ENCODE data around the gene GSTP1. TPM values are rescaled to one million over a fixed set of nuclear protein-coding genes. Genes with fewer than 3 reads are reported as not detected.
"Not testable (repeated sequence)": the region's sequence is repeated elsewhere in the genome, so short reads cannot be mapped to it uniquely, and the experiment has no call there.

GSTP1 gene
- total RNA-seq, 1 experiment from 2014 or later: 1,799 TPM

DNA sequence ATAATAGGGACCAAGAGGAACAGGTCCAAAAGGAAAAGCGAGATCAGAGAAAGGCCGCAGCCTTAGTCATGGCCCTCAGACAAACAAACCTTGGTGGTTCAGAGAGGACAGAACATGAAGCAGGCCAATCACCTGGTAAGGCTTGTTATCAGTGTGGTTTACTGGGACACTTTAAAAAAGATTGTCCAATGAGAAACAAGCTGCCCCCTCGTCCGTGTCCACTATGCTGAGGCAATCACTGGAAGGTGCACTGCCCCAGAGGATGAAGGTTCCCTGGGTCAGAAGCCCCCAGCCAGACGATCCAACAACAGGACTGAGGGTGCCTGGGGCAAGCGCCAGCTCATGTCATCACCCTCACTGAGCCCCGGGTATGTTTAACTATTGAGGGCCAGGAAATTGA, 39.3 kb downstream of the GSTP1 start:
- H3K36me3 Mint-ChIP-seq (ENCODE audit: insufficient read depth, unreplicated experiment): peaks cover 10% of the 10 kb centered on the region
- BruUV-seq (replicated peaks); H3K9me3 ChIP-seq; H3K4me1 ChIP-seq; H3K4me1 Mint-ChIP-seq (ENCODE audit: low read depth, unreplicated experiment); H3K4me3 ChIP-seq (ENCODE audit: low read depth, low read length); H3K27me3 ChIP-seq (replicated peaks; ENCODE audit: control insufficient read depth, insufficient read depth, low read length); DNase-seq; POLR2A ChIA-PET; H3K9me3 Mint-ChIP-seq (ENCODE audit: unreplicated experiment); H3K36me3 ChIP-seq (ENCODE audit: control insufficient read depth, insufficient read depth, low read length); H3K4me3 Mint-ChIP-seq (ENCODE audit: unreplicated experiment); H3K27me3 Mint-ChIP-seq (ENCODE audit: insufficient read depth, unreplicated experiment); H3K27ac Mint-ChIP-seq (ENCODE audit: unreplicated experiment); intact Hi-C loops (cut with micrococcal nuclease; ENCODE audit: unreplicated experiment): not testable (repeated sequence)
- CTCF ChIA-PET: interaction anchor here (1.2 kb wide), 1 partner anchor 9 kb away, joined by 3 read pairs; no protein-coding TSS in a partner anchor

GRCh38 chr11:67623795-67624194, 40.2 kb downstream of the GSTP1 start:
- H3K9me3 ChIP-seq; H3K4me3 Mint-ChIP-seq (ENCODE audit: unreplicated experiment); DNase-seq; H3K4me3 ChIP-seq (ENCODE audit: low read depth, low read length); BruUV-seq (replicated peaks); intact Hi-C loops (cut with micrococcal nuclease; ENCODE audit: unreplicated experiment); H3K4me1 ChIP-seq; H3K27ac Mint-ChIP-seq (ENCODE audit: unreplicated experiment); POLR2A ChIA-PET; H3K4me1 Mint-ChIP-seq (ENCODE audit: low read depth, unreplicated experiment); H3K9me3 Mint-ChIP-seq (ENCODE audit: unreplicated experiment); H3K36me3 ChIP-seq (ENCODE audit: control insufficient read depth, insufficient read depth, low read length); H3K27me3 ChIP-seq (replicated peaks; ENCODE audit: control insufficient read depth, insufficient read depth, low read length); H3K27me3 Mint-ChIP-seq (ENCODE audit: insufficient read depth, unreplicated experiment): not testable (repeated sequence)
- CTCF ChIA-PET: interaction anchor here (1.2 kb wide), 2 partner anchors 9 kb away, joined by 3 read pairs; no protein-coding TSS in a partner anchor
- peaks cover 11% of the 10 kb centered on the region for H3K36me3 Mint-ChIP-seq (ENCODE audit: insufficient read depth, unreplicated experiment)

- H3K4me3 Mint-ChIP-seq (ENCODE audit: unreplicated experiment); H3K4me3 ChIP-seq (ENCODE audit: low read depth, low read length); H3K4me1 ChIP-seq; intact Hi-C loops (cut with micrococcal nuclease; ENCODE audit: unreplicated experiment); H3K9me3 ChIP-seq; BruUV-seq (replicated peaks); DNase-seq; H3K27me3 ChIP-seq (replicated peaks; ENCODE audit: control insufficient read depth, insufficient read depth, low read length); H3K27ac Mint-ChIP-seq (ENCODE audit: unreplicated experiment); H3K36me3 ChIP-seq (ENCODE audit: control insufficient read depth, insufficient read depth, low read length); H3K9me3 Mint-ChIP-seq (ENCODE audit: unreplicated experiment); H3K27me3 Mint-ChIP-seq (ENCODE audit: insufficient read depth, unreplicated experiment); POLR2A ChIA-PET; H3K4me1 Mint-ChIP-seq (ENCODE audit: low read depth, unreplicated experiment): not testable (repeated sequence)
- H3K36me3 Mint-ChIP-seq (ENCODE audit: insufficient read depth, unreplicated experiment): peaks cover 20% of the 10 kb centered on the region
- CTCF ChIA-PET: interaction anchor here (0.6 to 1.2 kb wide), 4 partner anchors 12 to 231 kb away, joined by 3 to 5 read pairs (median 4); no protein-coding TSS in a partner anchor
These were observed 42.7 kb downstream of the GSTP1 start for GRCh38 chr11:67626131-67626833.

DNA sequence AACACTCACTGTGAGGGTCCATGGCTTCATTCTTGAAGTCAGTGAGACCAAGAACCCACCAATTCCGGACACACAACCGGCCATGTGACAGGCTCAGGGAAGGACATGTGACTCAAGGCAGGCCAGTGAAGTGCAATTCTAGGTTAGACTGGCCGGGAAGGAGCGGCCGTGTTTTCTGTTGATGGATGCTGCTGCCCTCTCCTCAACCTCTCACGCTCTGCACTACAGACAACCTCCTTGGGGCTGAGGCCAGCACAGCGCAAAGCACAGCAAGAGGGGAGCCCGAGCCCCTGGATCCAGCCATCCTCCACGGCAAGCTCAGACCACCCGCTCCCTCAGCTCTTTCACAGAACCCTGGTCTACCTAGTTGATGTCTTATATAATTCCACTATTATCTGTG, 43.4 kb downstream of the GSTP1 start:
- Histone ChIP-seq H3K9me3 (no peaks in the 10 kb centered on the region), H3K4me3 (ENCODE audit: low read depth, low read length) (no peak overlapping the region), H3K4me1 (peaks cover 11% of the 10 kb centered on the region), H3K36me3 (ENCODE audit: control insufficient read depth, insufficient read depth, low read length) (no peaks in the 10 kb centered on the region), H3K27me3 (replicated peaks; ENCODE audit: control insufficient read depth, insufficient read depth, low read length) (no peaks in the 10 kb centered on the region)
- no TSS peak for BruUV-seq (replicated peaks)
- Mint-ChIP-seq H3K4me3 (ENCODE audit: unreplicated experiment) (no peak overlapping the region), H3K4me1 (ENCODE audit: low read depth, unreplicated experiment) (peaks cover 4% of the 10 kb centered on the region), H3K9me3 (ENCODE audit: unreplicated experiment) (peaks cover 9% of the 10 kb centered on the region), H3K36me3 (ENCODE audit: insufficient read depth, unreplicated experiment) (peaks cover 25% of the 10 kb centered on the region), H3K27ac (ENCODE audit: unreplicated experiment) (no peak overlapping the region), H3K27me3 (ENCODE audit: insufficient read depth, unreplicated experiment) (no peaks in the 10 kb centered on the region)
- no peak for DNase-seq
- ChIA-PET POLR2A (no interaction called here), CTCF (interaction anchor here (0.6 to 1.2 kb wide), 5 partner anchors 13 to 245 kb away, joined by 3 to 5 read pairs (median 3); no protein-coding TSS in a partner anchor)
- intact Hi-C loops (cut with micrococcal nuclease; ENCODE audit: unreplicated experiment): no loop called here
- TF ChIP-seq, protein P1, sequence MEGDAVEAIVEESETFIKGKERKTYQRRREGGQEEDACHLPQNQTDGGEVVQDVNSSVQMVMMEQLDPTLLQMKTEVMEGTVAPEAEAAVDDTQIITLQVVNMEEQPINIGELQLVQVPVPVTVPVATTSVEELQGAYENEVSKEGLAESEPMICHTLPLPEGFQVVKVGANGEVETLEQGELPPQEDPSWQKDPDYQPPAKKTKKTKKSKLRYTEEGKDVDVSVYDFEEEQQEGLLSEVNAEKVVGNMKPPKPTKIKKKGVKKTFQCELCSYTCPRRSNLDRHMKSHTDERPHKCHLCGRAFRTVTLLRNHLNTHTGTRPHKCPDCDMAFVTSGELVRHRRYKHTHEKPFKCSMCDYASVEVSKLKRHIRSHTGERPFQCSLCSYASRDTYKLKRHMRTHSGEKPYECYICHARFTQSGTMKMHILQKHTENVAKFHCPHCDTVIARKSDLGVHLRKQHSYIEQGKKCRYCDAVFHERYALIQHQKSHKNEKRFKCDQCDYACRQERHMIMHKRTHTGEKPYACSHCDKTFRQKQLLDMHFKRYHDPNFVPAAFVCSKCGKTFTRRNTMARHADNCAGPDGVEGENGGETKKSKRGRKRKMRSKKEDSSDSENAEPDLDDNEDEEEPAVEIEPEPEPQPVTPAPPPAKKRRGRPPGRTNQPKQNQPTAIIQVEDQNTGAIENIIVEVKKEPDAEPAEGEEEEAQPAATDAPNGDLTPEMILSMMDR (IDR thresholded peaks at IDR 0.05; ENCODE audit: insufficient read depth in 1 of 2, low read depth in 1 of 2, low read length in 1 of 2, severe bottlenecking in 1 of 2, unreplicated experiment in 1 of 2): no peak

Measured in Caco-2 (cell line).